Prostate gland (tissue), 2 donors: Measurements from ENCODE around the gene SCYL2. TPM values are rescaled to one million over a fixed set of nuclear protein-coding genes. Genes with fewer than 3 reads are reported as not detected.
A peak's percentile ranks its signal among the peaks of the same experiment; 100 is the strongest.

Source experiments
- DNase-seq: peaks from one replicate; pipeline ENCODE4 v3.0.0-alpha.2; 2019; ENCODE audit warnings: low spot score
- H3K27ac ChIP-seq, 2 donors: fragments of 200-600 bp; sonication (generic); 2 replicates each; pipeline ENCODE4 v1.5.1; 2017 to 2019
- H3K27me3 ChIP-seq: fragments of 200-600 bp; sonication (generic); replicated peaks from 2 replicates; pipeline ENCODE4 v1.5.1; 2019; ENCODE audit not compliant: insufficient read depth
- H3K36me3 ChIP-seq, 2 donors: fragments of 200-600 bp; sonication (generic); 1 replicate in 1 of 2; 2 replicates in 1 of 2; pipeline versions ENCODE4 v1.5.1 to v1.8.1; 2017 to 2019
- H3K4me1 ChIP-seq: fragments of 200-600 bp; sonication (generic); replicated peaks from 2 replicates; pipeline ENCODE4 v1.5.1; 2019
- H3K4me3 ChIP-seq, 2 donors: fragments of 200-600 bp; sonication (generic); 2 replicates each; pipeline ENCODE4 v1.5.1; 2017 to 2019
- H3K9me3 ChIP-seq: fragments of 200-600 bp; sonication (generic); 2 replicates; pipeline ENCODE4 v1.5.1; 2017
- POLR2A ChIP-seq: fragments of 450-650 bp; IDR thresholded peaks from one replicate; pipeline ENCODE4 v1.6.1; 2016; ENCODE audit warnings: antibody characterized with exemption, mild to moderate bottlenecking
- POLR2AphosphoS5 ChIP-seq: sonication (generic); formaldehyde crosslinking; IDR thresholded peaks from one replicate; pipeline ENCODE4 v1.6.1; 2017; ENCODE audit warnings: antibody characterized with exemption
- WGBS: methylation state at CpG from one replicate; pipeline ENCODE4 v1.1.5; 2018; 5-methylcytosine and 5-hydroxymethylcytosine counted together
- intact Hi-C: fragments of 100-400 bp; cut with DNase I; formaldehyde crosslinking; loops from one replicate; pipeline ENCODE4 v1.14.2; 2022
- total RNA-seq, 2 donors: library from RNA; depleted of rRNA; stranded (reverse); fragments of >200 nt; gene quantifications; one replicate each; pipeline ENCODE4 v1.1.0, GENCODE V29; 2016
- TF ChIP-seq, protein P1 (sequence below), 4 experiments: fragments of 200-600 bp in 2 of 4; fragments of 450-650 bp in 2 of 4; sonication (generic) in 2 of 4; IDR thresholded peaks; 1 replicate in 3 of 4; 2 replicates in 1 of 4; pipeline ENCODE4 v1.5.1; 2016 to 2019; ENCODE audit warnings: antibody characterized with exemption in 4 of 4, mild to moderate bottlenecking in 2 of 4, moderate library complexity in 2 of 4

The SCYL2 gene
- total RNA-seq, 2 donors from 2014 or later = 54.4 to 63.7 TPM

- Histone ChIP-seq H3K36me3 (no peaks in the 10 kb centered on the region), H3K27me3 (no peaks in the 10 kb centered on the region), H3K4me3 (no peak overlapping the region), H3K27ac (no peak overlapping the region), H3K4me1 (no peaks in the 10 kb centered on the region), H3K9me3 (no peaks in the 10 kb centered on the region)
- WGBS = 95% methylated on average over 4 of the region's 4 CpGs
- TF ChIP-seq POLR2A (no peak), POLR2AphosphoS5 (no peak)
- TF ChIP-seq, protein P1, sequence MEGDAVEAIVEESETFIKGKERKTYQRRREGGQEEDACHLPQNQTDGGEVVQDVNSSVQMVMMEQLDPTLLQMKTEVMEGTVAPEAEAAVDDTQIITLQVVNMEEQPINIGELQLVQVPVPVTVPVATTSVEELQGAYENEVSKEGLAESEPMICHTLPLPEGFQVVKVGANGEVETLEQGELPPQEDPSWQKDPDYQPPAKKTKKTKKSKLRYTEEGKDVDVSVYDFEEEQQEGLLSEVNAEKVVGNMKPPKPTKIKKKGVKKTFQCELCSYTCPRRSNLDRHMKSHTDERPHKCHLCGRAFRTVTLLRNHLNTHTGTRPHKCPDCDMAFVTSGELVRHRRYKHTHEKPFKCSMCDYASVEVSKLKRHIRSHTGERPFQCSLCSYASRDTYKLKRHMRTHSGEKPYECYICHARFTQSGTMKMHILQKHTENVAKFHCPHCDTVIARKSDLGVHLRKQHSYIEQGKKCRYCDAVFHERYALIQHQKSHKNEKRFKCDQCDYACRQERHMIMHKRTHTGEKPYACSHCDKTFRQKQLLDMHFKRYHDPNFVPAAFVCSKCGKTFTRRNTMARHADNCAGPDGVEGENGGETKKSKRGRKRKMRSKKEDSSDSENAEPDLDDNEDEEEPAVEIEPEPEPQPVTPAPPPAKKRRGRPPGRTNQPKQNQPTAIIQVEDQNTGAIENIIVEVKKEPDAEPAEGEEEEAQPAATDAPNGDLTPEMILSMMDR (IDR thresholded peaks at IDR 0.05) = no peak
- no peak for DNase-seq
- intact Hi-C loops = no loop called here
Observed at GRCh38 chr12:100247765-100248164, 19.2 kb upstream of the SCYL2 start.

- Histone ChIP-seq H3K36me3 (no peaks in the 10 kb centered on the region), H3K4me3 (no peak overlapping the region), H3K27ac (no peak overlapping the region), H3K27me3 (no peaks in the 10 kb centered on the region), H3K9me3 (no peaks in the 10 kb centered on the region), H3K4me1 (no peaks in the 10 kb centered on the region)
- DNase-seq = no peak
- TF ChIP-seq, protein P1 (IDR thresholded peaks at IDR 0.05) = no peak
- TF ChIP-seq POLR2A (no peak), POLR2AphosphoS5 (no peak)
- intact Hi-C loops = no loop called here
Observed at GRCh38 chr12:100248886-100249285, 18.1 kb upstream of the SCYL2 start.

GRCh38 chr12:100249941-100250340 lies 17.0 kb upstream of the SCYL2 start:
- no peak overlapping the region for H3K27ac ChIP-seq
- TF ChIP-seq, protein P1 (IDR thresholded peaks at IDR 0.05) = no peak
- no peak for TF ChIP-seq POLR2A
- 88% methylated on average over 7 of the region's 7 CpGs for WGBS
- no peaks in the 10 kb centered on the region for H3K4me1 ChIP-seq
- intact Hi-C loops = no loop called here
- H3K27me3 ChIP-seq = no peaks in the 10 kb centered on the region
- H3K9me3 ChIP-seq = no peaks in the 10 kb centered on the region
- no peak overlapping the region for H3K4me3 ChIP-seq
- DNase-seq = no peak
- H3K36me3 ChIP-seq = no peaks in the 10 kb centered on the region

GRCh38 chr12:100251917-100252316 lies 15.1 kb upstream of the SCYL2 start:
- Histone ChIP-seq H3K4me3 (no peak overlapping the region), H3K4me1 (no peaks in the 10 kb centered on the region), H3K27me3 (no peaks in the 10 kb centered on the region), H3K36me3 (no peaks in the 10 kb centered on the region), H3K27ac (no peak overlapping the region), H3K9me3 (no peaks in the 10 kb centered on the region)
- peak; percentile 28 for DNase-seq
- WGBS = 34% methylated on average over 2 of the region's 2 CpGs
- TF ChIP-seq POLR2A (no peak), POLR2AphosphoS5 (no peak)
- TF ChIP-seq, protein P1 (IDR thresholded peaks at IDR 0.05) = no peak
- intact Hi-C loops = no loop called here

DNA sequence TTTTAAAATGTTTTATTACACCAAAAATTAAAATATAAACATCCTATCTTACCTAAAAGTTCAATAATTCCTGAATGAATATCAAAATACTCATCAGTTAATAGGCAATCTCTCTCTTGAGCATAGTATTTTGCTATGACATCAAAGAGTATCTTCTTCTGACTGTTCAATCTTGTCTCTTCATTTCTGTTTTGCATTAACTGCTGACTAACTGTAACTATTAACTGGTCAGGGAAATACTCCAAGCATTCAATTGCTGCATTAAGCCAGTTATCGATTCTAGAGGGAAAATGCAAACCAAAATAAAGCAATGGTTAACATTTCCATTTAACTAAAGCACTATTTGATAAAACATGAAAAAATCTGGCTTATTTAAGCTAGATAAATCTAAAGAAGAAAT lies 13.5 kb upstream of the SCYL2 start:
- no peaks in the 10 kb centered on the region for H3K4me1 ChIP-seq
- H3K9me3 ChIP-seq = no peaks in the 10 kb centered on the region
- 94% methylated on average over 1 of the region's 1 CpG for WGBS
- H3K36me3 ChIP-seq = no peaks in the 10 kb centered on the region
- TF ChIP-seq, protein P1 (IDR thresholded peaks at IDR 0.05) = no peak
- no peak for TF ChIP-seq POLR2A
- TF ChIP-seq POLR2AphosphoS5 = no peak
- no peak overlapping the region for H3K4me3 ChIP-seq
- DNase-seq = no peak
- intact Hi-C loops = no loop called here
- H3K27ac ChIP-seq = no peak overlapping the region
- no peaks in the 10 kb centered on the region for H3K27me3 ChIP-seq
